ENCODE data around the gene LRRC27.
"Not testable (repeated sequence)": the region's sequence is repeated elsewhere in the genome, so short reads cannot be mapped to it uniquely, and the experiment has no call there.

LRRC27 gene

GRCh38 chr10:132301371-132302330, 30.3 kb upstream of the LRRC27 start:
- no peak for DNase-seq

GRCh38 chr10:132302421-132303310, 29.3 kb upstream of the LRRC27 start:
- no peak for DNase-seq

- no peak for DNase-seq
Measured at GRCh38 chr10:132303361-132304115, 28.5 kb upstream of the LRRC27 start.

DNA sequence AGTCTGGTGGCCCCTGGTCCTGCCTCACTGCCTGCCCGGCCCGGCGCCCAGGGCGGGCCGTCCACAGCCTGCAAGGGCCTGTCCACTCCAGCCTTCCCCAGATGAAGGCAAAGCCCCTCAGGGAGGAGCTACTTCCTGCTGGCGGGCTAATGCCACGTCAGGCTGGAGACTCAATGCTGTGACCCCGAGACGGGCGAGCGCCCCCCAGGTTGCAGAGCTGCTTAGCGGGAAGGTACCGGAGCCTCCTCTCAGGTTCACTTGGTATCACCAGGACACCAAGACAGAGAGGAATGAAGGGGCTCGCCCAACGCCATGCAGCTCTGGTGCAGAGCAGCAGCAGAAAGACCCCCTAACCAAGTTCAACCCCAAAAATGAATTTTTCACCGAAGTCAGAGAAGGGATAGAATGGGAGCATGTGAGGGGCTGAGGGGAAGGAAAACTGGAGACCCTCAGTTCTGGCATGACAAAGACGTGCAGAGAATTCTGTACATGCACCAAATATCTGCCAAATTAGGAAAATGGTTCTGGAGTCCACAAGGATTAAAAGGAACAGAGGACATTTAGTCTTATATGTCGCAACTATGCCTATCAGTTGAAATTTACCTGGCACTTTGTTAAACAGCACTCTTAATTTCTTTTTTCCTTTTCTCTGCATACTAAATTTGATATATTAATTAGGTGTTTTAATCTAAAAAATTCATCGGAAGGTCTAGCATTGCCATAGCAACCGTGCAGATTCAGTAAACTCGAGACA, 27.1 kb upstream of the LRRC27 start:
- DNase-seq: no peak

- no peak for DNase-seq
Measured at GRCh38 chr10:132305654-132306342, 26.2 kb upstream of the LRRC27 start.

GRCh38 chr10:132306343-132306685, 25.7 kb upstream of the LRRC27 start:
- DNase-seq: no peak

- DNase-seq: no peak
Measured at GRCh38 chr10:132306864-132307751, 24.9 kb upstream of the LRRC27 start.

GRCh38 chr10:132307823-132308586, 24.0 kb upstream of the LRRC27 start, which contains the start of gene STK32C:
Gene STK32C, minus strand, starts transcription at chr10:132307950. Its CDS starts 117 bp downstream, at chr10:132307833.
- DNase-seq: peak; percentile 89

DNA sequence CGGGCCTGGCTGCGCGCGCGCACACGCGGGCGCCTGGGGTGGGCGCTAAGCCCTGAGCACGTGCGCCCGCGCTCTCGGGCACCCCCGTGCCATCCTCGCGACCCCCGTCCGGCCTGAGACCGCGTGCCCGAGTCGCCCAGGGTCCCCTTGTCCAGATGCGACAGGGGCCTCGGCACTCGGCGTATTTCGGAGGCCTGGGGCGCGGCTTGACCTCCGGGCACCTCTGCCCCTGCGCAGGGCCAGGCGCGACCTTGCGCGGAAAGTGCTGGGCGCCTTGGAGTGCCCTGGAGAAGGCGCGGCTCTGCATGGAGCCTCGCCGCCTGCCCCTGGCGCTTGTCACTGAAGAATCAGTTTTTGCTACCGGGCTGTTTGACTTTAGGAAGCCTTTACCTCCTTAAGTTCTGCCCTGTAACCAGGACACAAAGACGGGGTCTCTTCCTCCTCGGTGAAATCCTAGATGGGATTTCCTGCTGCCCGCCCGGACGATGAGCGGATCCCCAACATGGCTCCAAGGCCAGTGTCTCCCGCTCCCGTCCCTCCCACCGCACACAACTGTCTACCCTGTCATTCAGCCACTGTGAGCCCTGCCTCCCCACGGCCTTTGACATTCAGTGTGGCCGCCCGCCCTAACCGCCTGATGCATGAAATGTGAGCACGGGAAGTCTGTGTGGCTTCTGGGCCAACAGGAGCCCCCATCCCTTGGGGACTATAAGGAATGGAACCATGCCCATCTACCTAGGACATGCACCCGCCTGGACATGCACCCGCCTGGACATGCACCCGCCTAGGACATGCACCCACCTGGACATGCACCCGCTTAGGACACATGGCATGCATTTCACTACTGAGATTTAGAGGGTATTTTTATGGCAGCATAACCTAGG, 23.2 kb upstream of the LRRC27 start:
- DNase-seq: no peak

DNA sequence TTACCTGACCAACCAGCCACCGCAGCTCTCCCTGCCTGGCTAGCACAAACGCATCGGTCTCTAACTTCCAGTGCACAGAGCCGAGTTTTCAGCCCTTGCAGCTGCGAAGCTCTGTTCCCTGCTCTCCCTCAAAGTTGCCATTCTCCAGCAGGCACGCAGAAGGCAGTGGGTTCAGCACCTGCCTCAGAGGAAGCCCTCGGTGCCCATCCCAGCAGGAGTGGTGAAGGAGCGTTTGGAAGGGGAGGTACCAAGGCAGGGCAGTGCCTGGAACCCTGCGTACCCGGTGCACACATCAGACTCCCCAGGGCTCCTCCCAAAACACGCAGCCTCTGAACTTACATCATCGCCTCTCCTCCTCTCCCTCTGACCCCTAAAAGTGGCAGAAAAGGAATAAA, 22.5 kb upstream of the LRRC27 start:
- no peak for DNase-seq

- no peak for DNase-seq
Measured at GRCh38 chr10:132309879-132310591, 22.0 kb upstream of the LRRC27 start.

DNA sequence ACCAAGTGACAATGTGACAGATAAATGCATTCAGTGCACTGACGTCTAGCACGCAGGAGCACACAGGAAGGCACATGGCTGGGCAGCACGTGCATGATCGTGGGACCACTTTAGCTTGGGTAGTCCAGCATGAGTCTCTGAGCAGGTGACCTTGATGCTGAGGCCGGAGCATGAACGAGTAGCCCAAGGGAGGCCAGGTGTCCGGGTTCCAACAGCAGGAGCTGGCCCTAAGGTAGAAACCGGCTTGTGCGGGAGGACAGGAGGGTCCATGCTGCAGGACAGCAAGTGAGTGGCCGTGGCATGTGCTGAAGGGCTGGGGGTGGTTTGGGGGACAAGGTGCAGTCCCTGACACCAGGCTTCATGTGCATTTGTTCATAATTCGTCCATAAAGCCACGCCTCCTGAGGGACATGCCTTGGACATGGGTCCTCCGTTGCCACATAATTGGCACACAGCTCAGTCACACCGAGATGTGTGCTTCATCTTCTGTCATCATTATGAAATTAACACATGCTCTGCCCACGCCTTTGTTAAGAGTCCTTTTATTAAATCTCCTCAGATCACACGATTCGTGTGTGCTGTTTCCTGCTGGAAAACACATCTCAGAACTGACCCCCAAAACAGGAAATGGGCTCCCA, 21.2 kb upstream of the LRRC27 start:
- no peak for DNase-seq

DNA sequence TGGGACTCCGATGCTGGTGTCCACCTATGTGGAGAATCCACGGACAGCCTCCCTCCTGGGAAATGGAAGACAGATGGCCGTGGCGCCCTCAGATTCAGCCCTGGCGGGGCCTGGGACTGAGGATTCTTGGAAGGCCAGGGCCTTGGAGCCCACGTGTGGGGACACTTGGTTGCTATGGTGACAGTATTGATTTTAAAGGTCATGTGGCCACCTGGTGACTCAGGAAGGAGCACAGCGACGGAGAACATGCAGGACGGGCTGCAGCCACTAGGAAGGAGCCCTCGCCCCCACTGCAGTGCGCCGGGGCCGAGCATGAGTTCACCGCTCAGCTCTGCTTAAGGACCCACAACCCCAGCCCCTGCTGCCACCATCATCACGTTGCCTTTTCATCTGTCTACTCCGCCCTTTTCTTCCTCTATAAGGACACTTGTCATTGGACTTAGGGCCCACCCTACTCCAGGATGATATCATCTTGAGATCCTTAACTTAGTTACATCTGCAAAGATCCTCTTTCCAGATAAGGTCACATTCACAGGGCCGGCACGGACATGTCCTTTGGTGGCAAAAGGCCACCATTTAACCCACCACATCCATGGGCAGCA, 20.6 kb upstream of the LRRC27 start:
- DNase-seq: no peak

DNA sequence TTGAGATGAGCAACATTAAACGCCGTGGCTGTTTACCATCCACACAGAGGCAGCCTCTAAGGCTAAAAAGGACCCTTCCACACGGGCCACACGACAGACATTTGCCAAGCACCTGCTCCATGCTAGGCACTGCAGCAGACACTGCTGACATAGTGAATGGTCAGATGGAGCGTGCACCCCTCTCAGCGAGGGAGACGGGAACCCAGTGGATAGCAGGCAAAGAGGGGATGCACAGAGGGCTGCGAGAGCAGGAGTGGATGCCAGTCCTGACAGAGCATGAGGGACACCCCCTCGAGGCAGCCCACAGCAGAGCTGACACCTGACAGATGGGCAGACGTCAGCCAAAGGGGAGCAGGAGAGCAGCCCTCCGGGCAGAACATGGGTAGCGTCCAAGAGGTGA, 18.7 kb upstream of the LRRC27 start:
- no peak for DNase-seq

DNA sequence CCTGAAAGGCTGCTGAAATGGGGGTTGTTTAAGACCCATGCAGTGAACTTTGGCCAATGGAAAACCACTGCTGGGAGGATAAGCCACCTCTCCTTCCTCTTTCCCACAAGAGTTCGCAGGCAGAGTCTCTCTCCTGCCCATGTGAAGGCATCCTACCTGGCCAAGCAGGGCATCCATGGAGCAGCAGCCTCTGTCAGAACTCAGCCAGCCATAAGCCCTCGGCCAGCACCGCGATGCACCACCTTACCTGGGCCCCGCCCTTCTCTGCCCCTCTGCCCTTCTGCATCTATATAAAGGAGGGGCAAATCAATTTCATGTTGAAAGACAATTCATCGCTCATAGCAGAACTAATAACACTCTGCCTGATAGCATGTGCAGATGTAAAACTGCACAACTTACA, 18.1 kb upstream of the LRRC27 start:
- no peak for DNase-seq

DNA sequence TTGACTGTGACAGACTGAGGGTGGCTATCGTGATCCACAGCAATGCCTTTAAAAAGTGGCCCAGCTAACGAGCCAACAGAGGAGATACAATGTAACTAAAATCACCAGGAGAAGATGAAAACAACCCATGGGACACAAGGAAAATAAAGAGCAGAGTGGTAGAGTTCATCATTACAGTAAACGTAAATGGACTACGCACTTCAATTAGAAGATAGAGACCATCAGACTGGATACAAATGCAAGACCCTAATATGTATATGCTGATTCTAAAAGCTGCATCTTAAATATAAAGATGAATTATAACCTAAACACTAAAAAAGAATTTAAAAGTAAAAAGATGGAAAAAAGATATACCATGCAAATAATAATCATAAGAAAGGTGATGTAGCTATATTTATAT, 17.7 kb upstream of the LRRC27 start:
- no peak for DNase-seq

DNA sequence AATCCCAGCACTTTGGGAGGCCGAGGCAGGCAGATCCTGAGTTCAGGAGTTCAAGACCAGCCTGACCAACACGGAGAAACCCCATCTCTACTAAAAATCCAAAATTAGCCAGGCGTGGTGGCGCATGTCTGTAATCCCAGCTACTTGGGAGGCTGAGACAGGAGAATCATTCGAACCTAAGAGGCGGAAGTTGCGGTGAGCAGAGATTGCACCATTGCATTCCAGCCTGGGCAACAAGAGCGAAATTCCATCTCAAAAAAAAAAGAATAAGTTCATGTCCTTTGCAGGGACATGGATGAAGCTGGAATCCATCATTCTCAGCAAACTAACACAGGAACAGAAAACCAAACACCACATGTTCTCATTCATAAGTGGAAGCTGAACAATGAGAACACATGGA, 17.1 kb upstream of the LRRC27 start:
- not testable (repeated sequence) for DNase-seq
